Pons (tissue), 1 donor: ENCODE data around the gene SH3BP2.

Experiments used
- DNase-seq: peaks from one replicate; pipeline ENCODE4 v3.0.0-alpha.2; 2016; ENCODE audit warnings: low spot score

Gene SH3BP2

GRCh38 chr4:2819244-2820215 lies 26.6 kb downstream of the SH3BP2 start:
- DNase-seq = no peak

DNA sequence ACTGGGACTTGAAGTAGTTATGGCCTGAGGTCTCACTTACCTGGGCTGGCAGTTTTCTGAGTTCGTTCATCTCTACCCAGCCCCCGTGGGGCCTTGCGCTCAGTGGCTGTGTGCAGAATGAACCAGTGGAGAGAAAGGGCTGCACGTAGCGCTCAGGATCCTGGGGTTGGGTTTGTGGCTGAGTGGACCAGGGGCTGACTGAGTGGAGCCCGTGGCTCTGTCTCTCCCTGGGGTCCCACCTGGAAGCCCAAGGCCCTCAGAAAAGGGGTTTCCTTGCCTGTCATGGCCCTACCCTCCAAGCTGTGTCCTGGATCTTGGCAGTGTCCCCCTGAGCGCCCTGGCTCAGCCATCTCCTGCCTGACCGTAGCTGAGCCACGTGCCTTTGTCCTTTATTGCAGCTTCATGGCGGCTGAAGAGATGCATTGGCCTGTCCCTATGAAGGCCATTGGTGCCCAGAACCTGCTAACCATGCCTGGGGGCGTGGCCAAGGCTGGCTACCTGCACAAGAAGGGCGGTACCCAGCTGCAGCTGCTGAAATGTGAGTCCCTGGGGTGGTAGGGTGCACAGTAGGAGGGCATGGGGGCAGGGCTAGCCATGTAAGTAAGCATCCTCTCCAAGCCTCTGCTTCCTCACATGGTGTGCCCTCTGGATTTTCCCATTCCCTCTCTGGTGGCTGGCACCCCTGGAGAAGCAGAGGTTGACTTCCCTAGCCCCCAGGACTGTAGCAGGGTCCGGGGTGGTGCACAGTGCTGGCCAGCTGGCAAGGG lies 27.5 kb downstream of the SH3BP2 start:
- DNase-seq = no peak

GRCh38 chr4:2822461-2823300 lies 29.8 kb downstream of the SH3BP2 start:
- DNase-seq = no peak

GRCh38 chr4:2823301-2823670 lies 30.4 kb downstream of the SH3BP2 start:
- no peak for DNase-seq

- no peak for DNase-seq
Measured at GRCh38 chr4:2823671-2824328, 30.9 kb downstream of the SH3BP2 start.

DNA sequence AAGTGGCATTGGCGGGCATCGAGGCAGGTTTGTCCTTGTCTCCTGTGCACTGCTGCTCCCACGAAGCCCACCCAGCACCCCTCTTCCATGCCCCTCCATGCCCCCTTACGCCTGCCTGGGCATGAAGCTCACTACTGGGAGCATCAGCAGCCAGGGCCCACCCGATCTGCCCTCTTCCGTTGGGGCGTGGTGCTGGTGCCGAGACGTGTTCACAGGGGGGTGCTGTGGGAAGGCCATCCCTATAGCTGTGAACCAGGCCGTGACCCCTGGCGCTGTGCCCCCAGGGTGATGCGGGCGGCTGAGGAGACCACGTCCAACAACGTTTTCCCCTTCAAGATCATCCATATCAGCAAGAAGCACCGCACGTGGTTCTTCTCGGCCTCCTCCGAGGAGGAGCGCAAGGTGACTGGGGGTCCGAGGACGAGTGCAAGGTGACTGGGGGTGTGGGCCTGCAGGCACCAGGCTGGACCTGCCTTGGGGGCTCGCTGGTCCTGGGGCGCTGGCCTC lies 31.5 kb downstream of the SH3BP2 start:
- no peak for DNase-seq

DNA sequence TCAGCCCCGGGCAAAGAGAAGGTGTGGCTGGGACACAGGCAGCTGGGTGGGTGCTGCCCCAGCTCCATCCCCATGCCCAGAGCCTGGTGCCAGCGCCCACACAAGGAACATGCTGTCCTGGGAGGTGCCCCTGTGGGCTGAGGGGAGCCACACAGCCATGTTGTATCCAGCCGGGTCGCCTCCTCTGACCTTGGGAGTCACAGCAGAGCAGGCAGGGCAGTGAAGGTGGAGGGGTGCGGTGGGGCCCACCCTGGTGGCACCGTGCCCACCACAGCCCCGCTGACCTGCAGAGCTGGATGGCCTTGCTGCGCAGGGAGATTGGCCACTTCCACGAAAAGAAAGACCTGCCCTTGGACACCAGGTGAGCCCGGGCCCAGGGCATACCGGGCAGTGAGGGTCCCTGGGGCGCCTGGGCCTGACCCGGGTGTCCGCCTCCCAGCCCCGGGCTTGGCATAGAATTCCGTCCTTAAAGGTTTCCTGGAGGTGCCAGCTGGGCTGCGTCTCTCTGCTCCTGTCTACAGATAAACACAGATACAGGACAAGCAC lies 32.0 kb downstream of the SH3BP2 start:
- no peak for DNase-seq

DNA sequence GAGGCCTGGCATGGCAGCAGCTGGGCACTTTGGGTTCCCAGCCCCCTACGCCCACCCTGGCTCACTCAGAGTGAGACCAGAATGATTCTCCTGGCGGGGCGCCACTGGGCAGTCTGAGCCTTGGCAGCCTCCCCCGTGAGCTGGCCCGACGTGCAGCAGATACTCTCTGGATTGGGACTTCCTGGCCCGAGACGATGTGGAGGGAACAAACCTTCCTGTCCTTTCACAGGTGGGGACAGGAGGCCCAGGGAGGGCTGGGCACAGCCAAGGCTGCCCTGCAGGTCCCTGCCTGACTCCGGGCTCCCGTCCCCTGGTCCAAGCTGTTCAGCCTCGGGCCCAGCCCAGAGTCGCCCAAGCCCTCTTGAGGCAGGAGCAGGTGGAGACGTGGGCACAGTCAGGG lies 32.9 kb downstream of the SH3BP2 start:
- DNase-seq = no peak

DNA sequence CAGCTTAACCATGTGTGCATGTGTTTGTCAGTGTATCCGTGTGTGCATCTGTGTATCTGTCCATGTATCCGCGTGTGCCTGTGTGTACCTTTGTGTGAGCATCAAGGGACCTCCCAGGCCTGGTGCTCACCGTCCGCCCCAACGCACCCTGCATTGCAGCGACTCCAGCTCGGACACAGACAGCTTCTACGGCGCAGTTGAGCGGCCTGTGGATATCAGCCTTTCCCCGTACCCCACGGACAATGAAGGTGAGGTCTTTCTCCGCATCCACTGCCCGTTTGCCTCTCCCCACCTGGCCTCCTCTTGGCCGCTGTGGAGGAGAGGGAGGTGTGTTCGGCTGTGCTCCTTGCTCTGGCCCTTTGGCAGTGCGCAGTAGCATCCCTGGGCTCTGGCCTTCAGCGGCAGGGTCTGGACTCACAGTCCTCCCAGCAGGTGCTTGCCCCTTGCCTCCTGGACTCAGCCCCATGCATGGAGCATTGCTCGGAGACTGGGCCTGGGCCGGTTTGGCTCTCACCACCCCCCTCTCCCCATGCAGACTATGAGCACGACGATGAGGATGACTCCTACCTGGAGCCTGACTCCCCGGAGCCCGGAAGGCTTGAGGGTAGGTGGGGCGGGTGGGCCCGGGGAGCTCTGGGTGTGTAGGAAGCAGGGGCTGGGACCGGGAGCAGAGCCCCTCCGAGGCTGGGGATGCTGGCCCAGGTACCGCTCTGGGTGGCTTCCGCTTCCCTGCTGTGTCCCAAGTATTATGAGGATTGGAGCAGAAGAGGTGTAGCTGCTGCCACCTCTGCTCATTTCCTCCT lies 34.4 kb downstream of the SH3BP2 start:
- no peak for DNase-seq

GRCh38 chr4:2827874-2828751 lies 35.2 kb downstream of the SH3BP2 start:
- no peak for DNase-seq

DNA sequence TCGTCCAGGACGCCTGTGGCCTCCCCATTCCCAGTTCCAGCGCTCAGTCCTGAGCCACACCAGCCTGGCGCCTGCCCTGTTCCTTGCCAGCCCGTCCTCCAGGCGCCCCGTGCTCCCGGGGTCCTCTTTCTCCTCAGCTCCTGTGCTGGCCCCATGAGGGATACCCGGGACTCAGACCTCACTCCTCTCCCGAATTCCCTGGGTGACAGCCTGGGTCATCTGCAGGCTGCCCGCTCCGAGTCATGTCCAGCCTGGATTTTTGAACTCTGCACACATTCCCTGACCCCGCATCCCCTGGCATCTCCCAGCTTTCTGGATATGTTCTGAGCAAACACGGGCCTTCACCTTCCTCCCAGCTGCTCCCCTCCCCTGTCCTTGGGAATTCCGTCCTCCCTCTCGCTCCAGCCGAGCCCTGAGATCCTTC lies 35.9 kb downstream of the SH3BP2 start:
- no peak for DNase-seq

DNA sequence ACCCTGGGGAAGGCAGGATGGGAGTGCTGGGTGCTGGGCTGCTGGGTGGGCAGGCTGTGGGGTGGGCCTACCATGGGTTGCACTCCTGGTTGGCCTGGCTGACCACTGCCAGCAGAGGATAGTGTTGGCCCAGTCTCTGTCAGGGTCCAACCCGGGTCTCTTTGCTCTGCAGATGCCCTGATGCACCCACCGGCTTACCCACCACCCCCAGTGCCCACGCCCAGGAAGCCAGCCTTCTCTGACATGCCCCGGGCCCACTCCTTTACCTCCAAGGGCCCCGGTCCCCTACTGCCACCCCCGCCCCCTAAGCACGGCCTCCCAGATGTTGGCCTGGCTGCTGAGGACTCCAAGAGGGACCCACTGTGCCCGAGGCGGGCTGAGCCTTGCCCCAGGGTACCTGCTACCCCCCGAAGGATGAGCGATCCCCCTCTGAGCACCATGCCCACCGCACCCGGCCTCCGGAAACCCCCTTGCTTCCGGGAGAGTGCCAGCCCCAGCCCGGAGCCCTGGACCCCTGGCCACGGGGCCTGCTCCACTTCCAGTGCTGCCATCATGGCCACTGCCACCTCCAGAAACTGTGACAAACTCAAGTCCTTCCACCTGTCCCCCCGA lies 36.5 kb downstream of the SH3BP2 start:
- no peak for DNase-seq

DNA sequence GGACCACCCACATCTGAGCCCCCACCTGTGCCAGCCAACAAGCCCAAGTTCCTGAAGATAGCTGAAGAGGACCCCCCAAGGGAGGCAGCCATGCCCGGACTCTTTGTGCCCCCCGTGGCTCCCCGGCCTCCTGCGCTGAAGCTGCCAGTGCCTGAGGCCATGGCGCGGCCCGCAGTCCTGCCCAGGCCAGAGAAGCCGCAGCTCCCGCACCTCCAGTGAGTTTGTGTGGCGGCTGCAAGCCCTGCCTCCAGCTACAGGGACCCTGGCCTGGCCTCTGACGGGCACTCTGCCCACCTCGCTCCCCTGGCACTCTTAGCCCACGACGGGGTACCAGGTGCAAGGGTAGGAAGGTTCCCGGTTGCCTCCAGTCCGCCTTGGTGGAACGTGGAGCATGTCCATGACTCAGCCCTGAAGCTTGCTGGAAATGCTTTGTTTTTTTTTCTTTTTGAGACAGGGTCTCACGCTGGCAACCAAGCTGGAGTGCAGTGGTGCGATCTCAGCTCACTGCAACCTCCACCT lies 37.1 kb downstream of the SH3BP2 start:
- DNase-seq = no peak

GRCh38 chr4:2830632-2831610 lies 38.0 kb downstream of the SH3BP2 start:
- no peak for DNase-seq

- DNase-seq = no peak
Measured at GRCh38 chr4:2831611-2832308, 38.9 kb downstream of the SH3BP2 start.

- no peak for DNase-seq
Measured at GRCh38 chr4:2832309-2832980, 39.6 kb downstream of the SH3BP2 start.
